Fibroblast of lung (primary cell): ENCODE data around the gene SLC7A14.

ENCODE experiments used
- EZH2 ChIP-seq: IDR thresholded peaks from 2 replicates; pipeline ENCODE4 v1.5.1; 2012; ENCODE audit warnings: low read length, control low read depth, mild to moderate bottlenecking; ENCODE audit errors: missing control alignments
- TF ChIP-seq, protein P1 (sequence below), 2 donors: IDR thresholded peaks in 1 of 2; conservative IDR thresholded peaks in 1 of 2; 1 replicate in 1 of 2; 2 replicates in 1 of 2; pipeline ENCODE4 v1.5.1; 2011 to 2012; ENCODE audit warnings: low read length in 2 of 2, control low read depth in 1 of 2, inconsistent platforms in 1 of 2, low read depth in 1 of 2, mild to moderate bottlenecking in 1 of 2

- TF ChIP-seq, protein P1, sequence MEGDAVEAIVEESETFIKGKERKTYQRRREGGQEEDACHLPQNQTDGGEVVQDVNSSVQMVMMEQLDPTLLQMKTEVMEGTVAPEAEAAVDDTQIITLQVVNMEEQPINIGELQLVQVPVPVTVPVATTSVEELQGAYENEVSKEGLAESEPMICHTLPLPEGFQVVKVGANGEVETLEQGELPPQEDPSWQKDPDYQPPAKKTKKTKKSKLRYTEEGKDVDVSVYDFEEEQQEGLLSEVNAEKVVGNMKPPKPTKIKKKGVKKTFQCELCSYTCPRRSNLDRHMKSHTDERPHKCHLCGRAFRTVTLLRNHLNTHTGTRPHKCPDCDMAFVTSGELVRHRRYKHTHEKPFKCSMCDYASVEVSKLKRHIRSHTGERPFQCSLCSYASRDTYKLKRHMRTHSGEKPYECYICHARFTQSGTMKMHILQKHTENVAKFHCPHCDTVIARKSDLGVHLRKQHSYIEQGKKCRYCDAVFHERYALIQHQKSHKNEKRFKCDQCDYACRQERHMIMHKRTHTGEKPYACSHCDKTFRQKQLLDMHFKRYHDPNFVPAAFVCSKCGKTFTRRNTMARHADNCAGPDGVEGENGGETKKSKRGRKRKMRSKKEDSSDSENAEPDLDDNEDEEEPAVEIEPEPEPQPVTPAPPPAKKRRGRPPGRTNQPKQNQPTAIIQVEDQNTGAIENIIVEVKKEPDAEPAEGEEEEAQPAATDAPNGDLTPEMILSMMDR (conservative IDR thresholded peaks at IDR 0.05 in 1 of 2, IDR thresholded peaks at IDR 0.05 in 1 of 2; ENCODE audit: low read depth in 1 of 2, low read length in 2 of 2): no peak
- no peak for TF ChIP-seq EZH2
Observed at GRCh38 chr3:170450039-170450438, 135.8 kb downstream of the SLC7A14 start.
